ENCODE results near the gene TCP11L2.

TCP11L2 gene

GRCh38 chr12:106333756-106334155 lies 31.2 kb downstream of the TCP11L2 start:
- H3K4me3 ChIP-seq (ENCODE audit: low read length in 2 of 2): no peak overlapping the region
- no peaks in the 10 kb centered on the region for H3K9me3 ChIP-seq (ENCODE audit: control insufficient read depth in 2 of 2, low read length in 2 of 2)
- no peaks in the 10 kb centered on the region for H3K27me3 ChIP-seq (ENCODE audit: control insufficient read depth in 2 of 2, insufficient read depth in 2 of 2, low read length in 2 of 2)
- peaks cover 17 to 20% of the 10 kb centered on the region in 2 donors for H3K36me3 ChIP-seq (ENCODE audit: control insufficient read depth in 2 of 2, insufficient read depth in 2 of 2, low read length in 2 of 2)
- peaks cover 0 to under 1% of the 10 kb centered on the region in 2 donors for H3K4me1 ChIP-seq (ENCODE audit: control insufficient read depth in 2 of 2, insufficient read depth in 2 of 2, low read length in 2 of 2)
- no peak overlapping the region for H3K9ac ChIP-seq (ENCODE audit: low read depth in 1 of 2, low read length in 2 of 2)
- no peak overlapping the region for H3K27ac ChIP-seq (ENCODE audit: low read depth in 2 of 2, low read length in 2 of 2)

- Histone ChIP-seq H3K9ac (ENCODE audit: low read depth in 1 of 2, low read length in 2 of 2) (no peak overlapping the region), H3K4me1 (ENCODE audit: control insufficient read depth in 2 of 2, insufficient read depth in 2 of 2, low read length in 2 of 2) (peaks cover 8 to 13% of the 10 kb centered on the region in 2 donors), H3K9me3 (ENCODE audit: control insufficient read depth in 2 of 2, low read length in 2 of 2) (no peaks in the 10 kb centered on the region), H3K4me3 (ENCODE audit: low read length in 2 of 2) (no peak overlapping the region), H3K36me3 (ENCODE audit: control insufficient read depth in 2 of 2, insufficient read depth in 2 of 2, low read length in 2 of 2) (peaks cover 14 to 17% of the 10 kb centered on the region in 2 donors), H3K27ac (ENCODE audit: low read depth in 2 of 2, low read length in 2 of 2) (no peak overlapping the region), H3K27me3 (ENCODE audit: control insufficient read depth in 2 of 2, insufficient read depth in 2 of 2, low read length in 2 of 2) (no peaks in the 10 kb centered on the region)
These were observed 38.7 kb downstream of the TCP11L2 start for GRCh38 chr12:106341086-106341877.

- H3K9me3 ChIP-seq (ENCODE audit: control insufficient read depth in 2 of 2, low read length in 2 of 2): no peaks in the 10 kb centered on the region
- no peak overlapping the region for H3K9ac ChIP-seq (ENCODE audit: low read depth in 1 of 2, low read length in 2 of 2)
- peaks cover 8 to 13% of the 10 kb centered on the region in 2 donors for H3K4me1 ChIP-seq (ENCODE audit: control insufficient read depth in 2 of 2, insufficient read depth in 2 of 2, low read length in 2 of 2)
These were observed 40.1 kb downstream of the TCP11L2 start for GRCh38 chr12:106342397-106343213.

GRCh38 chr12:106343214-106343528 lies 40.6 kb downstream of the TCP11L2 start:
- no peak overlapping the region for H3K9ac ChIP-seq (ENCODE audit: low read depth in 1 of 2, low read length in 2 of 2)
- no peaks in the 10 kb centered on the region for H3K27me3 ChIP-seq (ENCODE audit: control insufficient read depth in 2 of 2, insufficient read depth in 2 of 2, low read length in 2 of 2)
- peaks cover 8 to 13% of the 10 kb centered on the region in 2 donors for H3K4me1 ChIP-seq (ENCODE audit: control insufficient read depth in 2 of 2, insufficient read depth in 2 of 2, low read length in 2 of 2)
- H3K27ac ChIP-seq (ENCODE audit: low read depth in 2 of 2, low read length in 2 of 2): peak overlapping the region; percentile 38 to 57
- H3K4me3 ChIP-seq (ENCODE audit: low read length in 2 of 2): no peak overlapping the region
- H3K9me3 ChIP-seq (ENCODE audit: control insufficient read depth in 2 of 2, low read length in 2 of 2): no peaks in the 10 kb centered on the region
- H3K36me3 ChIP-seq (ENCODE audit: control insufficient read depth in 2 of 2, insufficient read depth in 2 of 2, low read length in 2 of 2): peaks cover 14 to 20% of the 10 kb centered on the region in 2 donors

More at GRCh38 chr12:106342397-106343213, 40.1 kb downstream of the TCP11L2 start:
- H3K27me3 ChIP-seq (ENCODE audit: control insufficient read depth in 2 of 2, insufficient read depth in 2 of 2, low read length in 2 of 2): no peaks in the 10 kb centered on the region
- peak overlapping the region in 1 of 2 donors; percentile 24 for H3K4me3 ChIP-seq (ENCODE audit: low read length in 2 of 2)
- peak overlapping the region; percentile 38 to 59 for H3K27ac ChIP-seq (ENCODE audit: low read depth in 2 of 2, low read length in 2 of 2)
- peaks cover 14 to 20% of the 10 kb centered on the region in 2 donors for H3K36me3 ChIP-seq (ENCODE audit: control insufficient read depth in 2 of 2, insufficient read depth in 2 of 2, low read length in 2 of 2)

- peaks cover 14 to 18% of the 10 kb centered on the region in 2 donors for H3K36me3 ChIP-seq (ENCODE audit: control insufficient read depth in 2 of 2, insufficient read depth in 2 of 2, low read length in 2 of 2)
These were observed 41.6 kb downstream of the TCP11L2 start for GRCh38 chr12:106344131-106344530.

GRCh38 chr12:106345746-106346145 lies 43.2 kb downstream of the TCP11L2 start:
- H3K9me3 ChIP-seq (ENCODE audit: control insufficient read depth in 2 of 2, low read length in 2 of 2): no peaks in the 10 kb centered on the region
- no peaks in the 10 kb centered on the region for H3K27me3 ChIP-seq (ENCODE audit: control insufficient read depth in 2 of 2, insufficient read depth in 2 of 2, low read length in 2 of 2)
- peaks cover 14 to 18% of the 10 kb centered on the region in 2 donors for H3K36me3 ChIP-seq (ENCODE audit: control insufficient read depth in 2 of 2, insufficient read depth in 2 of 2, low read length in 2 of 2)
- no peak overlapping the region for H3K9ac ChIP-seq (ENCODE audit: low read depth in 1 of 2, low read length in 2 of 2)
- peaks cover 8 to 13% of the 10 kb centered on the region in 2 donors for H3K4me1 ChIP-seq (ENCODE audit: control insufficient read depth in 2 of 2, insufficient read depth in 2 of 2, low read length in 2 of 2)
- no peak overlapping the region for H3K27ac ChIP-seq (ENCODE audit: low read depth in 2 of 2, low read length in 2 of 2)
- H3K4me3 ChIP-seq (ENCODE audit: low read length in 2 of 2): no peak overlapping the region

More at GRCh38 chr12:106344131-106344530, 41.6 kb downstream of the TCP11L2 start:
- no peak overlapping the region for H3K27ac ChIP-seq (ENCODE audit: low read depth in 2 of 2, low read length in 2 of 2)
- no peak overlapping the region for H3K4me3 ChIP-seq (ENCODE audit: low read length in 2 of 2)
- no peaks in the 10 kb centered on the region for H3K9me3 ChIP-seq (ENCODE audit: control insufficient read depth in 2 of 2, low read length in 2 of 2)
- H3K4me1 ChIP-seq (ENCODE audit: control insufficient read depth in 2 of 2, insufficient read depth in 2 of 2, low read length in 2 of 2): peaks cover 8 to 13% of the 10 kb centered on the region in 2 donors
- no peaks in the 10 kb centered on the region for H3K27me3 ChIP-seq (ENCODE audit: control insufficient read depth in 2 of 2, insufficient read depth in 2 of 2, low read length in 2 of 2)
- H3K9ac ChIP-seq (ENCODE audit: low read depth in 1 of 2, low read length in 2 of 2): no peak overlapping the region

- H3K9me3 ChIP-seq (ENCODE audit: control insufficient read depth in 2 of 2, low read length in 2 of 2): no peaks in the 10 kb centered on the region
- H3K27me3 ChIP-seq (ENCODE audit: control insufficient read depth in 2 of 2, insufficient read depth in 2 of 2, low read length in 2 of 2): no peaks in the 10 kb centered on the region
- peaks cover 6 to 9% of the 10 kb centered on the region in 2 donors for H3K36me3 ChIP-seq (ENCODE audit: control insufficient read depth in 2 of 2, insufficient read depth in 2 of 2, low read length in 2 of 2)
- H3K4me1 ChIP-seq (ENCODE audit: control insufficient read depth in 2 of 2, insufficient read depth in 2 of 2, low read length in 2 of 2): peaks cover 0 to 2% of the 10 kb centered on the region in 2 donors
- no peak overlapping the region for H3K27ac ChIP-seq (ENCODE audit: low read depth in 2 of 2, low read length in 2 of 2)
- H3K4me3 ChIP-seq (ENCODE audit: low read length in 2 of 2): no peak overlapping the region
- no peak overlapping the region for H3K9ac ChIP-seq (ENCODE audit: low read depth in 1 of 2, low read length in 2 of 2)
These were observed 45.9 kb downstream of the TCP11L2 start for GRCh38 chr12:106348411-106348810.

GRCh38 chr12:106353175-106353574 lies 50.6 kb downstream of the TCP11L2 start:
- Histone ChIP-seq H3K27me3 (ENCODE audit: control insufficient read depth in 2 of 2, insufficient read depth in 2 of 2, low read length in 2 of 2) (no peaks in the 10 kb centered on the region), H3K4me1 (ENCODE audit: control insufficient read depth in 2 of 2, insufficient read depth in 2 of 2, low read length in 2 of 2) (peaks cover 4 to 5% of the 10 kb centered on the region in 2 donors), H3K9me3 (ENCODE audit: control insufficient read depth in 2 of 2, low read length in 2 of 2) (no peaks in the 10 kb centered on the region), H3K27ac (ENCODE audit: low read depth in 2 of 2, low read length in 2 of 2) (no peak overlapping the region), H3K4me3 (ENCODE audit: low read length in 2 of 2) (no peak overlapping the region), H3K36me3 (ENCODE audit: control insufficient read depth in 2 of 2, insufficient read depth in 2 of 2, low read length in 2 of 2) (no peaks in the 10 kb centered on the region), H3K9ac (ENCODE audit: low read depth in 1 of 2, low read length in 2 of 2) (no peak overlapping the region)

- peak within 1 kb of the TSS; percentile 81 to 94 for H3K4me3 ChIP-seq (ENCODE audit: low read length in 2 of 2)
- H3K27ac ChIP-seq (ENCODE audit: low read depth in 2 of 2, low read length in 2 of 2): peak within 1 kb of the TSS; percentile 94 to 97
- no peaks in the 10 kb centered on the region for H3K9me3 ChIP-seq (ENCODE audit: control insufficient read depth in 2 of 2, low read length in 2 of 2)
- peak within 1 kb of the TSS; percentile 74 to 87 for H3K9ac ChIP-seq (ENCODE audit: low read depth in 1 of 2, low read length in 2 of 2)
- no peaks in the 10 kb centered on the region for H3K36me3 ChIP-seq (ENCODE audit: control insufficient read depth in 2 of 2, insufficient read depth in 2 of 2, low read length in 2 of 2)
- H3K4me1 ChIP-seq (ENCODE audit: control insufficient read depth in 2 of 2, insufficient read depth in 2 of 2, low read length in 2 of 2): peaks cover 11 to 13% of the 10 kb centered on the region in 2 donors
- no peaks in the 10 kb centered on the region for H3K27me3 ChIP-seq (ENCODE audit: control insufficient read depth in 2 of 2, insufficient read depth in 2 of 2, low read length in 2 of 2)
These were observed 55.2 kb downstream of the TCP11L2 start, which contains the start of gene POLR3B for GRCh38 chr12:106357549-106358395. TSS of gene POLR3B (plus strand) at chr12:106357748. CDS start at chr12:106357880, 132 bp downstream.

All from mucosa of rectum (tissue), 2 donors.